Gastrocnemius medialis (tissue), 4 donors: ENCODE data around the gene MGRN1. TPM values are rescaled to one million over a fixed set of nuclear protein-coding genes. Genes with fewer than 3 reads are reported as not detected.

Experiments used
- ATAC-seq, 2 donors: fragments of 150-250 bp; one replicate each; pipeline ENCODE4 v1.9.1; 2016
- DNase-seq, 2 donors: peaks; one replicate each; pipeline ENCODE4 v3.0.0-alpha.2; 2019
- H3K27ac ChIP-seq, 4 donors: fragments of 200-600 bp; sonication (generic); 1 replicate in 1 of 4; 2 replicates in 3 of 4; pipeline ENCODE4 v1.5.1; 2016 to 2018; ENCODE audit warnings: mild to moderate bottlenecking in 2 of 4, moderate library complexity in 1 of 4
- H3K27me3 ChIP-seq, 3 donors: fragments of 200-600 bp; sonication (generic) in 2 of 3; 1 replicate in 1 of 3; 2 replicates in 2 of 3; pipeline versions ENCODE4 v1.5.1 to v1.6.0; 2016 to 2019; ENCODE audit warnings: mild to moderate bottlenecking in 1 of 3, moderate library complexity in 1 of 3
- H3K36me3 ChIP-seq, 2 donors: fragments of 200-600 bp; sonication (generic) in 1 of 2; one replicate each; pipeline ENCODE4 v1.5.1; 2017 to 2018
- H3K4me1 ChIP-seq, 2 donors: fragments of 200-600 bp; sonication (generic) in 1 of 2; one replicate each; pipeline ENCODE4 v1.5.1; 2016 to 2017; ENCODE audit warnings: mild to moderate bottlenecking in 2 of 2
- H3K4me3 ChIP-seq, 4 donors: fragments of 200-600 bp; sonication (generic) in 3 of 4; 1 replicate in 1 of 4; 2 replicates in 3 of 4; pipeline ENCODE4 v1.5.1; 2016 to 2019; ENCODE audit warnings: mild to moderate bottlenecking in 2 of 4
- H3K9me3 ChIP-seq, 3 donors: fragments of 200-600 bp; sonication (generic) in 2 of 3; 1 replicate in 1 of 3; 2 replicates in 2 of 3; pipeline ENCODE4 v1.5.1; 2016 to 2019
- CTCF ChIP-seq, 5 experiments: fragments of 450-650 bp in 3 of 5; fragments of 200-600 bp in 2 of 5; sonication (generic) in 2 of 5; IDR thresholded peaks in 4 of 5; conservative IDR thresholded peaks in 1 of 5; 1 replicate in 4 of 5; 2 replicates in 1 of 5; pipeline ENCODE4 v1.5.1; 2016 to 2019; ENCODE audit warnings: antibody characterized with exemption in 5 of 5, mild to moderate bottlenecking in 3 of 5, moderate library complexity in 3 of 5
- POLR2A ChIP-seq, 2 donors: fragments of 450-650 bp; IDR thresholded peaks; one replicate each; pipeline ENCODE4 v1.6.1; 2017; ENCODE audit warnings: antibody characterized with exemption in 2 of 2, mild to moderate bottlenecking in 2 of 2, moderate library complexity in 2 of 2
- in situ Hi-C, 4 donors: fragments of 200-750 bp; cut with MboI; loops; one replicate each; pipeline versions ENCODE4 v1.15.0 to v1.8.0; 2017; ENCODE audit warnings: low sequenced_read_pairs in 4 of 4
- intact Hi-C: fragments of 100-400 bp; cut with DNase I; formaldehyde crosslinking; loops from one replicate; pipeline ENCODE4 v1.15.1; 2023; ENCODE audit warnings: low total_unique reads
- total RNA-seq, 4 donors: library from RNA; depleted of rRNA; stranded (reverse); fragments of >200 nt; gene quantifications; one replicate each; pipeline versions ENCODE4 v1.1.0 to v1.2.3, GENCODE V29; 2016

Gene MGRN1
- total RNA-seq, 4 donors from 2014 or later, result 33.8 to 62.9 (median 55.0) TPM

- no peak for TF ChIP-seq CTCF (IDR thresholded peaks at IDR 0.05 in 4 of 5, conservative IDR thresholded peaks at IDR 0.05 in 1 of 5)
- no peak for TF ChIP-seq POLR2A (IDR thresholded peaks at IDR 0.05)
- DNase-seq, result no peak
- intact Hi-C loops (no loop called here), in situ Hi-C loops (no loop called here)
- Histone ChIP-seq H3K27me3 (no peaks in the 10 kb centered on the region), H3K27ac (no peak overlapping the region), H3K4me1 (peaks cover 9 to 16% of the 10 kb centered on the region in 2 donors), H3K9me3 (no peaks in the 10 kb centered on the region), H3K4me3 (no peak overlapping the region), H3K36me3 (peaks cover 0 to 44% of the 10 kb centered on the region in 2 donors)
- no peak for ATAC-seq
Measured at GRCh38 chr16:4667203-4667963, 42.8 kb downstream of the MGRN1 start.

GRCh38 chr16:4668313-4668960 is 43.8 kb downstream of the MGRN1 start:
- in situ Hi-C loops, result no loop called here
- no peak for DNase-seq
- H3K9me3 ChIP-seq, result no peaks in the 10 kb centered on the region
- H3K36me3 ChIP-seq, result peaks cover 0 to 46% of the 10 kb centered on the region in 2 donors
- TF ChIP-seq POLR2A (IDR thresholded peaks at IDR 0.05) (no peak), CTCF (IDR thresholded peaks at IDR 0.05 in 4 of 5, conservative IDR thresholded peaks at IDR 0.05 in 1 of 5) (no peak)
- H3K4me1 ChIP-seq, result peaks cover 10 to 25% of the 10 kb centered on the region in 2 donors
- intact Hi-C loops, result no loop called here
- ATAC-seq, result no peak
- H3K27me3 ChIP-seq, result no peaks in the 10 kb centered on the region
- H3K4me3 ChIP-seq, result no peak overlapping the region
- no peak overlapping the region for H3K27ac ChIP-seq

GRCh38 chr16:4673387-4674046 is 48.9 kb downstream of the MGRN1 start:
- no peak overlapping the region for H3K4me3 ChIP-seq
- H3K4me1 ChIP-seq, result peaks cover 6 to 21% of the 10 kb centered on the region in 2 donors
- no peaks in the 10 kb centered on the region for H3K27me3 ChIP-seq
- DNase-seq (no peak), ATAC-seq (no peak)
- TF ChIP-seq CTCF (IDR thresholded peaks at IDR 0.05 in 4 of 5, conservative IDR thresholded peaks at IDR 0.05 in 1 of 5) (no peak), POLR2A (IDR thresholded peaks at IDR 0.05) (no peak)
- in situ Hi-C loops, result no loop called here
- peak overlapping the region; percentile 65 to 83 (median 72) for H3K27ac ChIP-seq
- intact Hi-C loops, result no loop called here
- H3K36me3 ChIP-seq, result peaks cover 0 to 38% of the 10 kb centered on the region in 2 donors
- no peaks in the 10 kb centered on the region for H3K9me3 ChIP-seq

GRCh38 chr16:4674926-4675530 is 50.4 kb downstream of the MGRN1 start:
- in situ Hi-C loops (no loop called here), intact Hi-C loops (no loop called here)
- Histone ChIP-seq H3K36me3 (peaks cover 0 to 26% of the 10 kb centered on the region in 2 donors), H3K27ac (peak overlapping the region in 3 of 4 donors; percentile 32 to 79 (median 79)), H3K4me1 (peaks cover 6 to 21% of the 10 kb centered on the region in 2 donors), H3K9me3 (no peaks in the 10 kb centered on the region), H3K4me3 (no peak overlapping the region), H3K27me3 (no peaks in the 10 kb centered on the region)
- DNase-seq (no peak), ATAC-seq (peak in 1 of 2 donors; percentile 8)
- TF ChIP-seq POLR2A (IDR thresholded peaks at IDR 0.05), result no peak
- TF ChIP-seq CTCF (IDR thresholded peaks at IDR 0.05 in 4 of 5, conservative IDR thresholded peaks at IDR 0.05 in 1 of 5), result no peak
